ENCODE measurements around the gene NEAT1.

Gene NEAT1

GRCh38 chr11:65488273-65489034 is 65.9 kb downstream of the NEAT1 start:
- DNase-seq: no peak

DNA sequence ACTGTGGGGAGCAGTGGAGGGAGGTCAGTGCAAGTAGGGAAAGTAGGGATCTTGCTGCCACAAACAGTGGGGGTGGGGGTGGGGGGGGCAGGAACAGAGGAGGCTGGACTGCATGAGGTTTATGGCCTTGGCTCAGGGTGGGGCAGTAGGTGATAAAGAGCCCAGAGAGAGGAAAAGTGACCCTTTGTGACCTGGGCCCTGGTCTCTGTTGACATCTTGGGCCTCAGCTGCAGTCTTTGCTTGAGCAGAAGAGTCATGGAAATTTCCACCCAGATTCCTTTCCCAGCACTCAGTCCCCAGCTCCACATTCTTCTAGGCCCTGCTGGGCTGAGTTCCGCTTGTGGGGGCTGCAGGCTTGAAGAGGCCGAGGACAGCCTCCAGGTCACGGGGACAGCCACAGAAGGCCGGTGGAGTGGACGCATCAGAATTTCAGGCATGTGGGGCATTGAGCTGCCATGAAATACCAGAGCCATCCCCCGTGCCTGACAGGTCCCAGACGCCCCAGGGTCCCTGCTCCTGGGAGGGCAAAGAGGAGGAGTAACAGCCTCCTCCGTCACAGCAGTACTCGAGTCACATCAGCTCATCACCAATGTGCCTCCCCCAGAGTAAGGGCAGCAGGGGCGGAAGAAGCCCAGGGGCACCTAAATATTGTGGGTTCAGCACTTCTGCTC is 66.6 kb downstream of the NEAT1 start:
- DNase-seq: no peak

DNA sequence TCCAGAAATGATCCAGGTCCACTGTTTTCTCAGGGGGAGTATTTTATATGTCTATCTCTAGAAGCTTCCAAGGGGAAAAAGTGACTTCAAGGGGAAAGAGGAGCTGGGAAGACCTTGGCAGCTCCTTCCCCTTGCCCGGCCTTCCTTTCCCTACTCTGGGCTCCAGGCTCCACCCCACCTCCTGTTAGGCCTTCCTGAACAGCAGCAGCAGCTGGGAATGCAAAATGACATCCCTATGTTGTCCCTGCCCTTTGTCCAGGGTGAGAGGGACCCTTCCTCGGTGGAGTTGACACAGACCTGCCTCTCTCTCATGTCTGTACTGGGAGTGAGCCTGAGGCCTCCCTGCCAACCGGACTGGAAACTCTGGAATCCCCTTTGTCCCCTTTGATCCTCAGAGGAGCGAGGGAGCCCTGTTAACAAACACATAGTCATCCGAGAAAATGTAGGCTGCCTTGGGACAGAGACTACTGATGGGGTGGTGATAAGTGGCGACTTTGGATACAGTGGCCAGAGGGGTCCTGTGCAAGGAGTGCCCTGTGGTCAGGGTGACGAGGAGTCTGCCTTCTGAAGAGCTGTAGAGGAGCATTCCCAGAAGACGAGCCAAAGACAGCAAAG is 67.2 kb downstream of the NEAT1 start:
- no peak for DNase-seq

DNA sequence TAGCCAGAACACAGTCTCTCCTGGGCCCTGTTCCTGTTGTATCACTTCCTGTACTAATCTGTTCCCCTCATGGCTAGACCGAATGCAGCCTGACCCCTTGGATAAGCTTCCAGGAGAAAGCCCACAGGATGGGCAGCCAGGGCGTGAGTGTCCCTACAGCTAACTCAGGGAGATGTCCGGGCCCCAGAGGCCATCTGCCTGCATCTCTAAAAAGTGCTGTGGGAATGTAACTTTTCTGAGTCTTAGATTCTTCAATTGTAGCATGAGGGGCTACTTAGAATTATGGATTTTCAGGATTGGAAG is 68.5 kb downstream of the NEAT1 start:
- DNase-seq: no peak

DNA sequence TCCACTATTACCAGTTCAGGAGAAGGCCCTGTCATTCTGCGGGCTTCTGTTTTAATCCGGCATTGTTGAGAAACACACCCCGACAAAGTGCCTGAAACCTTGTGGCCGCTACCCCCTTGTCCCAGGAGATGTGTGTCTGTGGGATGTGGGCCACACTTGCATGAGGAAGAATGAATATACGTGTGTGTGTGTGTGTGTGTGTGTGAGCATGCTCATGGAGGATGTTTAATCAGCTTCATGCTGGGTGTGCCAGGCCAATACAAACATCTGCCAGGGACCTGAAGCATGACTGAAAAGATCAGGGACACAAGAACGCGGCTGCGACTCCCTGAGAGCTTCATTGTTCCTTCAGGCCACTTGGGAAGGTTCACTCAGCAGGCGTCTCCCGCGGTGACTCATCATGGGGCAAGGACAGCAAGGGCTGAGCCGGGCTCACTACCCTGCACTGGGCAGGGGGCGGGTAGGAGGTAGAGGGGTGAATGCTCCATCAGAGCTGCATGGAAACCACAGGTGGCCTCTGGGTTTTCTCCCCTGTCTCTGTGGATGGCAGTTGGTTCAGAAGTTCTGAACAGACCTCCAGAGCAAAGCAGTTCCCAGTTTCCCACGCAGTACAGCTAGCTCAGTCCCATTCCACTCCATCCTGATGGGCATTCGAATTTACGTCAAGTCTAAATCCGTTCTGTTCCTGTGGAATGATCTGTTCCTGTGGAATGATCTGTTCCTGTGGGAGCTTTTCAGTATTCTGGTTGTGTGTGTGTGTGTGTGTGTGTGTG is 69.2 kb downstream of the NEAT1 start:
- no peak for DNase-seq

DNA sequence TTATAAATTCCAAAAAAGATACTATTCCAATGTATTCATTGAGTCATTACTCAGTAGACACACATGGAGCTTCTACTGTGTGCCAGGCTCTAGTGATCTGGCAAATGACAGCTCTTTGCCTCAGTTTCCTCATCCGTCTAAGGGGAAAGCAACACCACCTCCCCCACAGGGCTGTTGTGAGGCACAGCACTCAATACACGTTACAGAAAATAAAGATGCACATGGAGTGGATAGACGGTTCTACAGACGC is 69.7 kb downstream of the NEAT1 start:
- DNase-seq: no peak

GRCh38 chr11:65492637-65493366 is 70.2 kb downstream of the NEAT1 start:
- peak; percentile 55 for DNase-seq

DNA sequence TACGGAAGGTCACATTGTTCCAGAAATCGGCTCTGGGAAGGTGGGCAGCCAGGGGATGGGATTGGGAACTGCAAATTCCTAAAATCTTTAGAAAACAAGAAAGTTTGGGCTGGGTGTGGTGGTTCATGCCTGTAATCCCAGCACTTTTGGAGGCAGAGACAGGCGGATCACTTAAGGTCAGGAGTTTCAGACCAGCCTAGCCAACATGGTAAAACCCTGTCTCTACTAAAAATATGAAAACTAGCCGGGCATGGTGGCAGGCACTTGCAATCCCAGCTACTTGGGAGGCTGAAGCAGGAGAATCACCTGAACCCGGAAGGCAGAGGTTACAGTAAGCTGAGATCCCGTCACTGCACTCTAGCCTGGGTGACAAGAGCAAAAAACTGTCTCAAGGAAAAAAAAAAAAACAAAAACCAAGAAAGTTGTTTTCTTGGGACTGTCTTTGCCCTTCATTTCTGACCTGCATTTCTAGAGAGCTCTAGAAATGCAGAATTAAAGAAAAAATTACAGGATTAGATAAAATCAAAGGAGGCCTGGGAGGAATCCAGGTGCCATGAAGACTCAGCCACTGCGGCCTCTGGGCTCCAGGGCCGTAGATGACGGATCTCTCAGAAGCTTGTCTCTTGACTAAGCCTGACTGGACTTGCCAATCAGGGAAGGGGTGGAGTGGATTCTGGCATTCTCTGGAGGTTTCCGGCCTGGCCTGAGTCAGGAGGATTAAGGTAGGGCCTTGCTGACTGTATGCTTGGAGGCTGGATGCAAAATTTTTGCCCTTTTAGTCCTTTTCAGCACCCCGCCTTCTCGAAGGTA is 71.0 kb downstream of the NEAT1 start:
- no peak for DNase-seq

All from stimulated activated CD4-positive, alpha-beta T cell treated with anti-CD3 and anti-CD28 coated beads, Interleukin-15, amount 100 ng/mL, for 24 hours (primary cell).